Bronchial epithelial cell (primary cell): ENCODE data around the gene NEURL2. TPM values are rescaled to one million over a fixed set of nuclear protein-coding genes. Genes with fewer than 3 reads are reported as not detected.

ENCODE experiments used
- DNase-seq: peaks from one replicate; pipeline ENCODE4 v3.0.0-alpha.2; 2010; ENCODE audit warnings: low read depth
- FAIRE-seq: peaks from 2 replicates; lab custom pipeline; 2011; peaks lifted over from hg19 to GRCh38; lab: Jason Lieb, UNC
- H3K27me3 ChIP-seq: 2 replicates; pipeline ENCODE4 v1.5.1; 2011; ENCODE audit warnings: low read length; ENCODE audit not compliant: control insufficient read depth, insufficient read depth
- H3K36me3 ChIP-seq: 2 replicates; pipeline ENCODE4 v1.5.1; 2011; ENCODE audit warnings: low read length; ENCODE audit not compliant: control insufficient read depth, insufficient read depth
- H3K4me3 ChIP-seq: 2 replicates; pipeline ENCODE4 v1.5.1; 2011; ENCODE audit warnings: mild to moderate bottlenecking, low read depth, low read length, control low read depth
- total RNA-seq: library from RNA; depleted of rRNA; stranded (reverse); fragments of >200 nt; gene quantifications from 2 replicates; pipeline ENCODE4 v1.2.1, GENCODE V29; 2014
- TF ChIP-seq, protein P1 (sequence below): IDR thresholded peaks from 2 replicates; pipeline ENCODE4 v1.5.1; 2011; ENCODE audit warnings: mild to moderate bottlenecking, moderate library complexity, low read length, control low read depth, inconsistent platforms; ENCODE audit not compliant: insufficient read depth, severe bottlenecking

The NEURL2 gene
- total RNA-seq, 1 donor from 2014 or later = 2.6 TPM

DNA sequence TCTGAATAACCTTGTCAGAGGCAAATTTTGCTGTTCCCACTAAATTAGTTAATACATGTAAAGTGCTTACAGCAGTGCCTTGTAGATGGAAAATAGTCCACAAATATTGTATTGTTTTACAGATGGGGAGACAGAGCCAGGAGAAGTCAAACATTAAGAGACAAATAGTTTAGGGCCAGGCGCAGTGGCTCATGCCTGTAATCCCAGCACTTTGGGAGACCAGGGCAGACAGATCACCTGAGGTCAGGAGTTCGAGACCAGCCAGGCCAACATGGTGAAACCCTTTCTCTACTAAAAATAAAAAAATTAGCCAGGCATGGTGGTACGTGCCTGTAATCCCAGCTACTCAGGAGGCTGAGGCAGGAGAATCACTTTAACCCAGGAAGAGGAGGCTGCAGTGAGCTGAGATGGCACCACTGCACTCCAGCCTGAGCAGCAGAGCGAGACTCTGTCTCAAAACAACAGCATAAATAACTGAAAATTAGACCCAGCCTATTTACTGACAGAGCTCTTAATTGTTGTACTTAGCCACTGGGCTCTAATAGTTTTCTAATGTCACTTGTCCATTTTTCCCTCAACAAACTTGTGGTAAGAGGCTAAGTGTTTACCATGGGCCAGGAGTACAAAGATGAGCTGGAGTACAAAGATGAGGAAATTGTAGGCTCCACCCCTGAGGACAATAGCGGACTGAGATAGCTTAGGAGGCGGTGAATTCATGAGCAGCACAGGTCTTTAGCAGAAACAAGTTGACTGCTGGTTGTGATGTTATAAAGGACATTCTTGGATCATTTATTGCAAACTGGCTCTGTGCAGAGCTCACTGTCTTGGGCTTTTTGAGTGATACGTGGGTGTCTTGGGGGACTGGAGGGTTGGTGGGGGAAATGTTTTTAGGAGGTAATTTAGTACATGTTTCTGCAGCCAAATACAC lies 27.2 kb downstream of the NEURL2 start:
- H3K36me3 ChIP-seq = no peaks in the 10 kb centered on the region
- no peak overlapping the region for H3K4me3 ChIP-seq
- H3K27me3 ChIP-seq = no peaks in the 10 kb centered on the region
- FAIRE-seq (no peak), DNase-seq (no peak)
- TF ChIP-seq, protein P1, sequence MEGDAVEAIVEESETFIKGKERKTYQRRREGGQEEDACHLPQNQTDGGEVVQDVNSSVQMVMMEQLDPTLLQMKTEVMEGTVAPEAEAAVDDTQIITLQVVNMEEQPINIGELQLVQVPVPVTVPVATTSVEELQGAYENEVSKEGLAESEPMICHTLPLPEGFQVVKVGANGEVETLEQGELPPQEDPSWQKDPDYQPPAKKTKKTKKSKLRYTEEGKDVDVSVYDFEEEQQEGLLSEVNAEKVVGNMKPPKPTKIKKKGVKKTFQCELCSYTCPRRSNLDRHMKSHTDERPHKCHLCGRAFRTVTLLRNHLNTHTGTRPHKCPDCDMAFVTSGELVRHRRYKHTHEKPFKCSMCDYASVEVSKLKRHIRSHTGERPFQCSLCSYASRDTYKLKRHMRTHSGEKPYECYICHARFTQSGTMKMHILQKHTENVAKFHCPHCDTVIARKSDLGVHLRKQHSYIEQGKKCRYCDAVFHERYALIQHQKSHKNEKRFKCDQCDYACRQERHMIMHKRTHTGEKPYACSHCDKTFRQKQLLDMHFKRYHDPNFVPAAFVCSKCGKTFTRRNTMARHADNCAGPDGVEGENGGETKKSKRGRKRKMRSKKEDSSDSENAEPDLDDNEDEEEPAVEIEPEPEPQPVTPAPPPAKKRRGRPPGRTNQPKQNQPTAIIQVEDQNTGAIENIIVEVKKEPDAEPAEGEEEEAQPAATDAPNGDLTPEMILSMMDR = no peak

DNA sequence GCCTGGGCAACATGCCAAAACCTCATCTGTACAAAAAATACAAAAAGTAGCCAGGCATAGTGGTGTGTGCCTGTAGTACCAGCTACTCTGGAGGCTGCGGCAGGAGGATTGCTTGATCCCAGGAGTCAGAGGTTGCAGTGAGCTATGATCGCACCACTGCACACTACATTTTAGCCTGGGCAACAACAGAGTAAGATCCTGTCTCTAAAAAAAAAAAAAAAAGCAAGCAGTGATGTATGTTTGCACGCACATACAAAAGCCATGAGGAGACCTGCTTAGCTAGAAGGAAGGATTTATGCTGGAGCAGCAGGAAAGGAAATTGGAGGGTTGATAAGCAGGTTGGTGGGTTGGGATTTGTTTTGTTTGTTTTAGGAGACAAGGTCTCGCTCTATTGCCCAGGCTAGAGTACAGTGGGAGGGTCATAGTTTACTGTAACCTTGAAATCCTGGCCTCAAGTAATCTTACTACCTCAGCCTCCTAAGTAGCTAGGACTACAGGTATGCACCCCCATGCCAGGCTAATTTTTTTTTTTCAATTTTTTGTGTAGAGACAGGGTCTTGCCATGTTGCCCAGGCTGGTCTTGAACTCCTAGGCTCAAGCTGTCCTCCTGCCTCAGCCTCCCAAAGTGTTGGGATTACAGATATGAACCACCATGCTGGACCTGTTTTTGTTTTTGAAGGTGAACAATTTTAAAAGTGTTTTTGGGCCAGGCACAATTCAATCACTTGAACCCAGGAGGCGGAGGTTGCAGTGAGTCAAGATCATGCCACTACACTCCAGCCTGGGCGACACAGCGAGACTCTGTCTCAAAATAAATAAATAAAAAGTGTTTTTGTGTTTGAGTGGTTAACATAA lies 29.6 kb downstream of the NEURL2 start:
- Histone ChIP-seq H3K36me3 (no peaks in the 10 kb centered on the region), H3K4me3 (no peak overlapping the region), H3K27me3 (no peaks in the 10 kb centered on the region)
- TF ChIP-seq, protein P1 = no peak
- FAIRE-seq (no peak), DNase-seq (no peak)

DNA sequence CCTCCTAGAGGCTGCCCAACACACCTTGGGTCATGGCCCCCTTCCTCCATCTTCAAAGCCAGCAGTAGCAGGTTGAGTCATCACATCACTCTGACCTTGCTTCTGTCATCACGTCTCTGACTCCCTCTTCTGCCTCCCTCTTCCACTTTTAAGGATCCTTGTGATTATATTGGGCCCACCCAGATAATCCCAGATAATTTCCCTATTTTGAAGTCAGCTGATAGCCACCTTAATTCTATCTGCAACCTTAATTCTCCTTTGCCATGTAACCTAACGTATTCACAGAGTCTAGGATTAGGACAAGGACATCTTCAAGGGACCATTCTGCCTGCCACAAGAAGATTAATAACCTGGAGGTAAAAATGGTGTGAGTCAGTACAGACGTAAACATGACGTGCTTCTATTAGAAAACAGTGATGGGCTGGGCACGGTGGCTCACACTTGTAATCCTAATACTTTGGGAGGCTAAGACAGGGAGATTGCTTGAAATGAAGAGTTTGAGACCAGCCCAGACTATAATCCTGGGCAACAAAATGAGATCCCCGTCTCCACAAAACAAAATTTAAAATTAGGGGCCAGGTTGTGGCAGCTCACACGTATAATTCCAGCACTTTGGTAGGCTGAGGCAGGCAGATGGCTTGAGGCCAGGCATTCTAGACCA lies 30.3 kb downstream of the NEURL2 start:
- H3K4me3 ChIP-seq = no peak overlapping the region
- no peak for FAIRE-seq
- peak; percentile 20 for DNase-seq
- no peaks in the 10 kb centered on the region for H3K27me3 ChIP-seq
- no peaks in the 10 kb centered on the region for H3K36me3 ChIP-seq
- TF ChIP-seq, protein P1 = no peak

DNA sequence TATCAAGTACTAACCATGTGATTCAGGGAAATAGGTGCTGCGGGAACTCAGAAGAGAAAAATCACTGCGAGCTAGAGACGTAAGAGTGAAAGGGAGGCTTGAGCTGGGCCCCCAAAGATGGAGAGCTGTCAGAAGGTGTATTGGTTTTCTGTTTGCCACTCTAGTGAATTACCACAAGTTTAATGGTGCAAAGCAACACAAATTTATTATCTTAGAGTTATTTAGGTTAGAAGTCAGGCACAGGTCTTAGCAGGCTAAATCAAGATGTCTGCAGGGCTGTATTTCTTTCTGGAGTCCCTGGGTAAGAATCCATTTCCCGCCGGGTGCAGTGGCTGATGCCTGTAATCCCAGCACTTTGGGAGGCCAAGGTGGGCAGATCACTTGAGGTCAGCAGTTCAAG lies 31.1 kb downstream of the NEURL2 start:
- no peak for DNase-seq

DNA sequence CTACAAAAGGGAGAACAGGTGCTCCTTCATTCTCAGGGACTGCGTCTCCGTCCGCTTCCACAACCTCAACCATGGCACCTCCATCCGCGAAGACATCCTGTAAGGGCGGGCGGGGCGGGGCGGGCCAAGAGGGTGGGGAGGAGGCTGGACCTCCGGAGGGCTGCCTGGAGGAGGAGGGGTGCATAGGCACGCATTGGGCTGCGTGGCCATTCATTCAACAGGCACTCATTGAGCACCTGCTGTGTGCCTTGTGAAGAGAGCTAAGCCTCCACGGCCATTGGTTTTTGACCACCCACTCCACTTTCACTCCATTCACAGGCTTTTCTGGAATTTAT lies 33.2 kb downstream of the NEURL2 start:
- DNase-seq (no peak), FAIRE-seq (no peak)
- Histone ChIP-seq H3K36me3 (peaks cover 6% of the 10 kb centered on the region), H3K4me3 (peak overlapping the region; percentile 68), H3K27me3 (no peaks in the 10 kb centered on the region)
- TF ChIP-seq, protein P1 = no peak

More for the DNA sequence above, 31.1 kb downstream of the NEURL2 start:
- Histone ChIP-seq H3K4me3 (no peak overlapping the region), H3K36me3 (no peaks in the 10 kb centered on the region), H3K27me3 (no peaks in the 10 kb centered on the region)
- FAIRE-seq = no peak
- TF ChIP-seq, protein P1 = no peak
